Neural cell (in vitro differentiated cells): ENCODE measurements around the gene PLCD1.

Experiments used
- EZH2 ChIP-seq: fragments of 200-600, 300-800 bp; shearing (Covaris generic), sonication (generic); IDR thresholded peaks from 2 replicates; pipeline ENCODE4 v1.6.1; 2014; ENCODE audit warnings: antibody characterized with exemption, low read length, borderline replicate concordance, mild to moderate bottlenecking; ENCODE audit not compliant: insufficient read depth, poor library complexity, severe bottlenecking
- POLR2AphosphoS5 ChIP-seq: IDR thresholded peaks from 2 replicates; pipeline ENCODE4 v1.6.1; 2012
- RAD21 ChIP-seq: fragments of 450-650 bp; conservative IDR thresholded peaks from 2 replicates; pipeline ENCODE4 v1.6.1; 2014; ENCODE audit warnings: antibody characterized with exemption, mild to moderate bottlenecking, moderate library complexity
- SMC3 ChIP-seq: fragments of 450-650 bp; conservative IDR thresholded peaks from 2 replicates; pipeline ENCODE4 v1.6.1; 2014; ENCODE audit warnings: antibody characterized with exemption, mild to moderate bottlenecking, moderate library complexity; ENCODE audit not compliant: poor library complexity
- TAF1 ChIP-seq: IDR thresholded peaks from 2 replicates; pipeline ENCODE4 v1.6.1; 2012; ENCODE audit warnings: low read depth
- TF ChIP-seq, protein P1 (sequence below): fragments of 450-650 bp; IDR thresholded peaks from 2 replicates; pipeline ENCODE4 v1.5.1; 2014; ENCODE audit warnings: antibody characterized with exemption, mild to moderate bottlenecking, moderate library complexity; ENCODE audit not compliant: poor library complexity, severe bottlenecking
- TF ChIP-seq, protein P2 (sequence below): IDR thresholded peaks from 2 replicates; pipeline ENCODE4 v1.6.1; 2012; ENCODE audit warnings: borderline replicate concordance

DNA sequence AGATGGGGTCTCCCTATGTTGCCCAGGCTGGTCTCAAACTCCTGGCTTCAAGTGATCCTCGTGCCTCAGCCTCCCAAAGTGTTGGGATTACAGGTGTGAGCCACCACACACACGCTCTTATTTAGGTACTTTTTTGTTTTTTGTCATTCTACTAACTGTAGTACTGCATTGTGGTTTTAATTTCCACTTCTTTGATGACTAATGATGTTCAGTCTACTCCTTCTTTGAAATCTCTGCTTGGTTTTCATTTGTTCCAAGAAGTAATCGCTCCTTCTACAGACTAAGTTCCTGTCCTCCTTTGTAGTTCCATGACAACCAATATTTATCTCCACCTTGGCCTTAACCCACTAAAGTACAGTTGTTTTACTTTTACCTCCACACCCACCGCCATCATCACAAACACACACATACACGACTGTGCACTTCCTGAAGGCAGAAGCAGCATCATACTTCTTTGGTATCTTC is 9.0 kb upstream of the PLCD1 start:
- TF ChIP-seq, protein P1, sequence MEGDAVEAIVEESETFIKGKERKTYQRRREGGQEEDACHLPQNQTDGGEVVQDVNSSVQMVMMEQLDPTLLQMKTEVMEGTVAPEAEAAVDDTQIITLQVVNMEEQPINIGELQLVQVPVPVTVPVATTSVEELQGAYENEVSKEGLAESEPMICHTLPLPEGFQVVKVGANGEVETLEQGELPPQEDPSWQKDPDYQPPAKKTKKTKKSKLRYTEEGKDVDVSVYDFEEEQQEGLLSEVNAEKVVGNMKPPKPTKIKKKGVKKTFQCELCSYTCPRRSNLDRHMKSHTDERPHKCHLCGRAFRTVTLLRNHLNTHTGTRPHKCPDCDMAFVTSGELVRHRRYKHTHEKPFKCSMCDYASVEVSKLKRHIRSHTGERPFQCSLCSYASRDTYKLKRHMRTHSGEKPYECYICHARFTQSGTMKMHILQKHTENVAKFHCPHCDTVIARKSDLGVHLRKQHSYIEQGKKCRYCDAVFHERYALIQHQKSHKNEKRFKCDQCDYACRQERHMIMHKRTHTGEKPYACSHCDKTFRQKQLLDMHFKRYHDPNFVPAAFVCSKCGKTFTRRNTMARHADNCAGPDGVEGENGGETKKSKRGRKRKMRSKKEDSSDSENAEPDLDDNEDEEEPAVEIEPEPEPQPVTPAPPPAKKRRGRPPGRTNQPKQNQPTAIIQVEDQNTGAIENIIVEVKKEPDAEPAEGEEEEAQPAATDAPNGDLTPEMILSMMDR = no peak
- TF ChIP-seq SMC3 = no peak
- no peak for TF ChIP-seq RAD21
- TF ChIP-seq EZH2 = no peak
- TF ChIP-seq TAF1 = no peak
- no peak for TF ChIP-seq POLR2AphosphoS5
- TF ChIP-seq, protein P2, sequence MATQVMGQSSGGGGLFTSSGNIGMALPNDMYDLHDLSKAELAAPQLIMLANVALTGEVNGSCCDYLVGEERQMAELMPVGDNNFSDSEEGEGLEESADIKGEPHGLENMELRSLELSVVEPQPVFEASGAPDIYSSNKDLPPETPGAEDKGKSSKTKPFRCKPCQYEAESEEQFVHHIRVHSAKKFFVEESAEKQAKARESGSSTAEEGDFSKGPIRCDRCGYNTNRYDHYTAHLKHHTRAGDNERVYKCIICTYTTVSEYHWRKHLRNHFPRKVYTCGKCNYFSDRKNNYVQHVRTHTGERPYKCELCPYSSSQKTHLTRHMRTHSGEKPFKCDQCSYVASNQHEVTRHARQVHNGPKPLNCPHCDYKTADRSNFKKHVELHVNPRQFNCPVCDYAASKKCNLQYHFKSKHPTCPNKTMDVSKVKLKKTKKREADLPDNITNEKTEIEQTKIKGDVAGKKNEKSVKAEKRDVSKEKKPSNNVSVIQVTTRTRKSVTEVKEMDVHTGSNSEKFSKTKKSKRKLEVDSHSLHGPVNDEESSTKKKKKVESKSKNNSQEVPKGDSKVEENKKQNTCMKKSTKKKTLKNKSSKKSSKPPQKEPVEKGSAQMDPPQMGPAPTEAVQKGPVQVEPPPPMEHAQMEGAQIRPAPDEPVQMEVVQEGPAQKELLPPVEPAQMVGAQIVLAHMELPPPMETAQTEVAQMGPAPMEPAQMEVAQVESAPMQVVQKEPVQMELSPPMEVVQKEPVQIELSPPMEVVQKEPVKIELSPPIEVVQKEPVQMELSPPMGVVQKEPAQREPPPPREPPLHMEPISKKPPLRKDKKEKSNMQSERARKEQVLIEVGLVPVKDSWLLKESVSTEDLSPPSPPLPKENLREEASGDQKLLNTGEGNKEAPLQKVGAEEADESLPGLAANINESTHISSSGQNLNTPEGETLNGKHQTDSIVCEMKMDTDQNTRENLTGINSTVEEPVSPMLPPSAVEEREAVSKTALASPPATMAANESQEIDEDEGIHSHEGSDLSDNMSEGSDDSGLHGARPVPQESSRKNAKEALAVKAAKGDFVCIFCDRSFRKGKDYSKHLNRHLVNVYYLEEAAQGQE = no peak
